A549 (cell line): ENCODE data around the gene CLCN7. TPM values are rescaled to one million over a fixed set of nuclear protein-coding genes. Genes with fewer than 3 reads are reported as not detected.
"Not testable (repeated sequence)": the region's sequence is repeated elsewhere in the genome, so short reads cannot be mapped to it uniquely, and the experiment has no call there.

ENCODE experiments used
- ATAC-seq, 2 experiments: fragments of 200-7000 bp in 1 of 2; fragments of >200 bp in 1 of 2; cut with Nextera tagmentation in 1 of 2; cut with Tn5 transposase in 1 of 2; 3 replicates each; pipeline versions ENCODE4 v1.8.0 to v1.9.1; 2018 to 2020; ENCODE audit warnings: mild to moderate bottlenecking in 1 of 2, moderate library complexity in 1 of 2
- CTCF ChIA-PET: fragments of 300-600 bp; sonication (Branson Sonifier 250); formaldehyde crosslinking; extraction: SDS; loops from one replicate; lab custom pipeline; 2021; ENCODE audit warnings: antibody characterized with exemption, inconsistent platforms; lab: Yijun Ruan, JAX
- POLR2A ChIA-PET: fragments of 350-600 bp; formaldehyde crosslinking; extraction: SDS; loops from one replicate; lab custom pipeline; 2021; ENCODE audit warnings: antibody characterized with exemption, inconsistent platforms; lab: Yijun Ruan, JAX
- DNase-seq, 2 experiments: peaks; one replicate each; pipeline versions ENCODE4 v3.0.0 to v3.0.0-alpha.2; 2011 to 2016; ENCODE audit warnings: low read depth in 1 of 2, low spot score in 1 of 2
- FAIRE-seq: peaks from 2 replicates; lab custom pipeline; 2011; peaks lifted over from hg19 to GRCh38; lab: Jason Lieb, UNC
- H3K27ac ChIP-seq, 2 experiments: fragments of >200 bp; sonication (Bioruptor Twin); formaldehyde crosslinking; 3 replicates each; pipeline ENCODE4 v1.5.1; 2016 to 2017
- H3K4me1 ChIP-seq: fragments of >200 bp; sonication (Bioruptor Twin); formaldehyde crosslinking; 3 replicates; pipeline ENCODE4 v1.6.1; 2016
- H3K4me2 ChIP-seq: fragments of >200 bp; sonication (Bioruptor Twin); formaldehyde crosslinking; 3 replicates; pipeline ENCODE4 v1.6.1; 2016
- H3K4me3 ChIP-seq: fragments of >200 bp; sonication (Bioruptor Twin); formaldehyde crosslinking; 3 replicates; pipeline ENCODE4 v1.5.1; 2016
- H3K9me3 ChIP-seq: fragments of >200 bp; sonication (Bioruptor Twin); formaldehyde crosslinking; 3 replicates; pipeline ENCODE4 v1.6.1; 2016
- BHLHE40 ChIP-seq: IDR thresholded peaks from 2 replicates; pipeline ENCODE4 v1.6.1; 2012; ENCODE audit warnings: low read depth, low read length, inconsistent platforms
- CEBPB ChIP-seq, 2 experiments: fragments of >200 bp in 1 of 2; sonication (Bioruptor Twin) in 1 of 2; formaldehyde crosslinking in 1 of 2; IDR thresholded peaks; 2 replicates each; pipeline ENCODE4 v1.6.1; 2012 to 2016
- CHD4 ChIP-seq: fragments of 200-600 bp; sonication (generic); IDR thresholded peaks from 2 replicates; pipeline ENCODE4 v1.6.1; 2016; ENCODE audit warnings: antibody characterized with exemption, mild to moderate bottlenecking, borderline replicate concordance
- EHMT2 ChIP-seq: fragments of 200-600 bp; sonication (generic); IDR thresholded peaks from 2 replicates; pipeline ENCODE4 v1.6.1; 2016; ENCODE audit warnings: antibody characterized with exemption, low read depth, mild to moderate bottlenecking, moderate library complexity
- FOSL2 ChIP-seq, 2 experiments: fragments of 450-650 bp in 1 of 2; fragments of >200 bp in 1 of 2; sonication (Bioruptor Twin) in 1 of 2; formaldehyde crosslinking; IDR thresholded peaks; 2 replicates each; pipeline versions ENCODE4 v1.5.0 to v1.6.1; 2016 to 2020; ENCODE audit warnings: mild to moderate bottlenecking in 1 of 2, moderate library complexity in 1 of 2
- GATA3 ChIP-seq: IDR thresholded peaks from 2 replicates; pipeline ENCODE4 v1.6.1; 2012; ENCODE audit warnings: borderline replicate concordance
- JUN ChIP-seq, 2 experiments: fragments of >200 bp; sonication (Bioruptor Twin); formaldehyde crosslinking; IDR thresholded peaks; 2 replicates in 1 of 2; 3 replicates in 1 of 2; pipeline ENCODE4 v1.6.1; 2016 to 2017
- JUNB ChIP-seq: fragments of >200 bp; sonication (Bioruptor Twin); formaldehyde crosslinking; IDR thresholded peaks from 2 replicates; pipeline ENCODE4 v1.6.1; 2016
- MAFK ChIP-seq: fragments of 450-650 bp; IDR thresholded peaks from 2 replicates; pipeline ENCODE4 v1.6.1; 2014; ENCODE audit not compliant: partially characterized antibody
- MAZ ChIP-seq: fragments of 150-350 bp; IDR thresholded peaks from 2 replicates; pipeline ENCODE4 v1.6.1; 2014; ENCODE audit warnings: antibody characterized with exemption, low read depth, low read length, borderline replicate concordance
- MYC ChIP-seq: IDR thresholded peaks from 2 replicates; pipeline ENCODE4 v1.6.1; 2012; ENCODE audit warnings: mild to moderate bottlenecking, inconsistent platforms, low read length, improper control_type of control experiment, borderline replicate concordance
- PHF8 ChIP-seq: fragments of 200-600 bp; sonication (generic); IDR thresholded peaks from 2 replicates; pipeline ENCODE4 v1.6.1; 2016; ENCODE audit warnings: low read depth, mild to moderate bottlenecking, antibody characterized with exemption, moderate library complexity, borderline replicate concordance
- POLR2A ChIP-seq: IDR thresholded peaks from 2 replicates; pipeline ENCODE4 v1.6.1; 2012; ENCODE audit warnings: mild to moderate bottlenecking, low read length
- RARB ChIP-seq: fragments of 250-450 bp; sonication (Bioruptor Pico); IDR thresholded peaks from 2 replicates; pipeline ENCODE4 v1.8.0; 2021; ENCODE audit warnings: mild to moderate bottlenecking, moderate library complexity
- RFX5 ChIP-seq: fragments of 450-650 bp; IDR thresholded peaks from 2 replicates; pipeline ENCODE4 v1.7.1; 2014; ENCODE audit warnings: antibody characterized with exemption, mild to moderate bottlenecking, moderate library complexity
- ZFP36 ChIP-seq: fragments of 450-650 bp; IDR thresholded peaks from 2 replicates; pipeline ENCODE4 v1.6.1; 2014; ENCODE audit warnings: borderline replicate concordance; ENCODE audit not compliant: partially characterized antibody
- ZSCAN20 ChIP-seq: fragments of 250-450 bp; sonication (Bioruptor Pico); IDR thresholded peaks from 2 replicates; pipeline ENCODE4 v1.8.0; 2022; ENCODE audit warnings: mild to moderate bottlenecking, moderate library complexity
- WGBS: methylation state at CpG from one replicate; pipeline ENCODE4 v1.1.6; 2017; ENCODE audit errors: missing lambda C conversion rate; 5-methylcytosine and 5-hydroxymethylcytosine counted together
- polyA plus RNA-seq, 4 experiments: library from polyadenylated mRNA; depleted of rRNA in 3 of 4; stranded (reverse); fragments of >200 nt; fragmentation: RNase III in 1 of 4; extraction: RNeasy Plus Mini Kit Qiagen cat#74134 plus additional on column Dnase treatment in 1 of 4; gene quantifications; 2 replicates in 3 of 4; 3 replicates in 1 of 4; pipeline ENCODE4 v1.2.3, GENCODE V29; 2011 to 2017
- TF ChIP-seq, protein P1 (sequence below): fragments of >200 bp; sonication (Bioruptor Twin); formaldehyde crosslinking; IDR thresholded peaks from 3 replicates; pipeline ENCODE4 v1.6.1; 2016

Gene CLCN7
- polyA plus RNA-seq, 2 of the 4 experiments (the other 2 are of a cell fraction), result 17.2 to 69.7 TPM

DNA sequence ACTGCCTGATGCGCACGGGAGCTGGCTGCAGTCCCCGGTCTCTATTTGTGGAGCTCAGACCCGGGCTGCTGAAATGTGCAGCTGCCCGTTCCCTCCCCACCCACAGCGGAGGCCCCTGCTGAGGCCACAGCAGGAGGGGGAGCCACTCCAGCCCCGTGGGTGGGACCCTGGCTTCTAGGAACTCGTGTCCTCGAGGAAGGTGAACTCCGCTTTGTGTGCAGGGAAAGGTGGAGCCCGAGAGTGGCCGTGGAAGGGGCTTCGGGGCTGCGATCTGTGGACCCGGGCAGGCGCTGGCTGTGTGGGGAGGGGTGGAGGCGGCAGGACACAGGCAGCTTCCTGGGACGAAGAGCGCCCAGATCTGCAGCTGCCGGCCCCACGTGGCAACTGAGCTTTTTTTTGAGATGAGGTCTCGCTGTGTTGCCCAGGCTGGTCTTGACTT, 33.4 kb downstream of the CLCN7 start (continued):
- TF ChIP-seq RARB (CRISPR knock-in tag) (no peak), EHMT2 (no peak), PHF8 (no peak)

DNA sequence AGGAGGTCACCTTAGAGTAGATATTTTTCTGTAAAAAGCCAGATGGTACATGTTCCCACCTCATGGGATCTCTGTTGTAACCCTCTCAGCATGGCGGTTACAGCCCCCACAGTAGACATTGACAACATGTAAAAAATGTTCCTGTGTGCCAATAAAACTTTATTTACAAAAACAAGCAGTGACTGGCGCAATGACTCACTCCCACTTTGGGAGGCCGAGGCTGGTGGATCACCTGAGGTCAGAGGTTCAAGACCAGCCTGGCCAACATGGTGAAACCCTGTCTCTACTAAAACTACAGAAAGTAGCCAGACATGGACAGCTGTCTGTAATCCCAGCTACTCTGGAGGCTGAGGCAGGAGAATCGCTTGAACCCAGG, 35.1 kb downstream of the CLCN7 start:
- H3K4me2 ChIP-seq; H3K9me3 ChIP-seq; H3K4me1 ChIP-seq; H3K27ac ChIP-seq; POLR2A ChIA-PET; FAIRE-seq; DNase-seq; ATAC-seq; H3K4me3 ChIP-seq; TF ChIP-seq FOSL2 (IDR thresholded peaks at IDR 0.05): not testable (repeated sequence)
- CTCF ChIA-PET, result interaction anchor here (0.6 to 9.2 kb wide), 3 partner anchors 12 to 278 kb away, joined by 3 to 57 read pairs (median 3); no protein-coding TSS in a partner anchor
- 75% methylated on average over 4 of the region's 4 CpGs for WGBS
- peak; percentile 47; the same call in 1 of the 2 replicates for TF ChIP-seq FOSL2 (CRISPR knock-in tag; IDR thresholded peaks at IDR 0.05)

DNA sequence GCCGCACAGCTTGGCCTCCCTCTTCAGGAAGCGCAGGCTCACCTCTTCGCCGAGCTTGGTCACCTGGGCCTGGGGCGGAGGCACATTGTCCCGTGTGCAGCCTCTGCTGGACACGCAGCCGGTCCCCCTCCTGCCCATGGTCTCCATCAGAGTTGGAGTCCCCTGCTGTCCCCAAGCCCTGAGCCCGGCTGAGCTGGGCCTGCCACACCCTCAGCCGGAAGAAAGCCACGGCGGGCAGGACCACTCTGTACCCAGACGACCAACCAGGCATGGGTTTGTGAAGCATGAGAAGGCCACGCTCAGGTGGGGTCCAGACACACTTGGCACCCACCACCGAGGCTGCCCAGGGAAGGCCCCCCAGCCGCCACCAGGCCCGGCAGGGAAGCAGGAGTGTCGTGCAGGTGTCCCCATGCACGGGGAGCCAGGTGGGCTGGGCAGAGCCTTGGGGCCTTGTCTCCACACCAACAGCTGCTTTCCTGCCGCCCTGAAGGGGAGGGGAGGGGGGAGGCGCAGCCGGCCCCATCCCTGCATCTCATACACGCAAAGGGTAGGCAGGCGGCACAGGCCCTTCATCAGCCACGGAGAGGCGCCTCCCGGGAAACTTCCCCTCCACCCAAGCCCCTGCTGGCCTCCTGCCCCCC, 35.6 kb downstream of the CLCN7 start:
- Histone ChIP-seq H3K4me1 (no peaks in the 10 kb centered on the region), H3K9me3 (no peaks in the 10 kb centered on the region), H3K27ac (no peak overlapping the region), H3K4me3 (no peak overlapping the region), H3K4me2 (no peak overlapping the region)
- TF ChIP-seq MYC (no peak), BHLHE40 (no peak), CHD4 (no peak), RFX5 (no peak), JUN (IDR thresholded peaks at IDR 0.05) (no peak), POLR2A (no peak), MAFK (no peak), ZFP36 (no peak), GATA3 (no peak)
- TF ChIP-seq, protein P1, sequence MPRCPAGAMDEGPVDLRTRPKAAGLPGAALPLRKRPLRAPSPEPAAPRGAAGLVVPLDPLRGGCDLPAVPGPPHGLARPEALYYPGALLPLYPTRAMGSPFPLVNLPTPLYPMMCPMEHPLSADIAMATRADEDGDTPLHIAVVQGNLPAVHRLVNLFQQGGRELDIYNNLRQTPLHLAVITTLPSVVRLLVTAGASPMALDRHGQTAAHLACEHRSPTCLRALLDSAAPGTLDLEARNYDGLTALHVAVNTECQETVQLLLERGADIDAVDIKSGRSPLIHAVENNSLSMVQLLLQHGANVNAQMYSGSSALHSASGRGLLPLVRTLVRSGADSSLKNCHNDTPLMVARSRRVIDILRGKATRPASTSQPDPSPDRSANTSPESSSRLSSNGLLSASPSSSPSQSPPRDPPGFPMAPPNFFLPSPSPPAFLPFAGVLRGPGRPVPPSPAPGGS, result no peak
- DNase-seq, result no peak
- no peak for ATAC-seq
- no peak for FAIRE-seq
- POLR2A ChIA-PET, result interaction anchor here (1.1 kb wide), 1 partner anchor 19 kb away, joined by 3 read pairs; the partner anchor contains the start of gene UQCC4
- CTCF ChIA-PET, result interaction anchor here (9.2 kb wide), 1 partner anchor 12 kb away, joined by 57 read pairs; no protein-coding TSS in a partner anchor
- WGBS, result 85% methylated on average over 12 of the region's 27 CpGs

DNA sequence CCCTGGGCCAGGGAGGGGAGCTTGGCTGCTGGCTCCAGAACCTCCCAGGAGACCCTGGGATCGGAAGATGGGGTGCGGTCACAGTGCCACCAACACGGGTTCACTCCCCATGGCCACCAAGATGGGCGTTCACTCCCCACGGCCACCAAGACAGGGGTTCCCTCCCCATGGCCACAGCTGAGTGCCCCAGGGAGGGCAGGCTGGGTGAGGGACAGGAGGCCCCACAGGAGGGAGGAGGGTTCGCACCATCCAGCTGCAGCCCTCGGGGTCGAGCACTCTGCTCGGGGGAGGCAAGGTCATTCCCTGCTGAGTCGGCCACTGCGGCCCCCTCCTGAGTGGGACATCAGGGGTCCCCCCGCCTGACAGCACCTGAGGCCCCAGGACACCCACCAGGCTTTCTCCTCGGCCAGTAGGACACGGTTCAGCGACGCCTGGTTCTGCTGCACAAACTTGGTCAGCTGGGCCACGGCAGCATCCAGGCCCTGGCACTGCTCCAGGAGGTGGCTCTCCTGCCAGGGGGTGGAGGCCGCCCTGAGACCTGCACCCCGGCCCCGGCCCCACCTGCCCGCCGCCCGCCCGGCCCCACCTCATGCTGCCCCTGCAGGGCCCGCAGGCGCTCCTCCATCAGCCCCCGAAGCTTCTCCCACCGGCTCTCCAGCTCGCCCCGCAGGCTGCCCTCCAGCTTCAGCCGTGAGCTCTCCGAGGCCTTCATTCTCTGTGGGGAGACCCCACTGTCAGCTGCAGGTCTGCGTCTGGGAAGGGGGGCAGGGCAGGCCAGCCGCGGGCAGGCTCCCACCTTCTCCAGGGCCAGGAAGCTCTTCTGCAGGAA, 36.4 kb downstream of the CLCN7 start:
- FAIRE-seq, result no peak
- Histone ChIP-seq H3K4me3 (no peak overlapping the region), H3K9me3 (no peaks in the 10 kb centered on the region), H3K27ac (no peak overlapping the region), H3K4me1 (no peaks in the 10 kb centered on the region), H3K4me2 (no peak overlapping the region)
- no peak for DNase-seq
- TF ChIP-seq GATA3, result no peak
- TF ChIP-seq JUNB, result no peak
- no peak for TF ChIP-seq MAZ
- TF ChIP-seq ZFP36, result no peak
- no peak for TF ChIP-seq BHLHE40
- TF ChIP-seq CEBPB (IDR thresholded peaks at IDR 0.05), result no peak
- no peak for TF ChIP-seq ZSCAN20 (CRISPR knock-in tag)
- CTCF ChIA-PET, result interaction anchor here (0.5 to 9.2 kb wide), 4 partner anchors 11 to 186 kb away, joined by 3 to 57 read pairs (median 3); no protein-coding TSS in a partner anchor
- no peak for ATAC-seq
- 76% methylated on average over 19 of the region's 35 CpGs for WGBS
- POLR2A ChIA-PET, result interaction anchor here (1.1 kb wide), 1 partner anchor 18 kb away, joined by 3 read pairs; the partner anchor contains the start of gene UQCC4
